ENCODE results near the gene MAP4K3.

DNA sequence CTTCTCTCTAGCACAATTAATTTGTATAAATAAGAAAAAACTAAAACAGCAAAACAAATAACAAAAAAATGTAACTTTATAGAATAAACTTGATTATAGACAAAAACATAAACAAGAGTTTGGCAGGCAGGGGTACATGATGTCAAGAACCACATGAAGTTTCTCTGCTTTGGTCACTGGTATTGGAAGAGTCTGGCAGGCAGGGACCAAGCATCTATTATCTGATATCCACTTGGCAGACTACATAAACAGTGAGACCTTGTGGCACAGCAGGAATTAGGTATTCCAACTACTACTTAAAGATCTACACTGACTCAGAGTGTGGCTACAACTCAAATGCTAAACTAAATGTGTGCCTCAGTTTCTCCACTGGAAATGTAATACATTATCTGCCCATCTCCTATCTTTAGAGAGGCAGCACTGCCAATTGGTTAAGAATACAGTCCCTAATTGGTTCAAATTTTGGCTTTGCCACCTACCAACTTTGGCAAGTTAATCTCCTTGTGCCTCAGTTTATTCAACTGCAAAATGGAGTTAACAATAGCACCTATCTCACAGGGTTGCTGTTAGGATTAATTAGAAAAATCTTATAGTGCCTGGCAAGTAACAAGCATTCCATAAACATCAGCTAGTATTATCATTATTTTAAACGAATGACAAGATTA is 2.7 kb downstream of the MAP4K3 start:
- TF ChIP-seq, protein P1, sequence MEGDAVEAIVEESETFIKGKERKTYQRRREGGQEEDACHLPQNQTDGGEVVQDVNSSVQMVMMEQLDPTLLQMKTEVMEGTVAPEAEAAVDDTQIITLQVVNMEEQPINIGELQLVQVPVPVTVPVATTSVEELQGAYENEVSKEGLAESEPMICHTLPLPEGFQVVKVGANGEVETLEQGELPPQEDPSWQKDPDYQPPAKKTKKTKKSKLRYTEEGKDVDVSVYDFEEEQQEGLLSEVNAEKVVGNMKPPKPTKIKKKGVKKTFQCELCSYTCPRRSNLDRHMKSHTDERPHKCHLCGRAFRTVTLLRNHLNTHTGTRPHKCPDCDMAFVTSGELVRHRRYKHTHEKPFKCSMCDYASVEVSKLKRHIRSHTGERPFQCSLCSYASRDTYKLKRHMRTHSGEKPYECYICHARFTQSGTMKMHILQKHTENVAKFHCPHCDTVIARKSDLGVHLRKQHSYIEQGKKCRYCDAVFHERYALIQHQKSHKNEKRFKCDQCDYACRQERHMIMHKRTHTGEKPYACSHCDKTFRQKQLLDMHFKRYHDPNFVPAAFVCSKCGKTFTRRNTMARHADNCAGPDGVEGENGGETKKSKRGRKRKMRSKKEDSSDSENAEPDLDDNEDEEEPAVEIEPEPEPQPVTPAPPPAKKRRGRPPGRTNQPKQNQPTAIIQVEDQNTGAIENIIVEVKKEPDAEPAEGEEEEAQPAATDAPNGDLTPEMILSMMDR (IDR thresholded peaks at IDR 0.05), result no peak
- no peak for TF ChIP-seq POLR2AphosphoS5 (IDR thresholded peaks at IDR 0.05; ENCODE audit: insufficient read depth in 1 of 2, low read depth in 1 of 2)

Measured in vagina (tissue), 2 donors.